ENCODE results near the gene HFM1.

DNA sequence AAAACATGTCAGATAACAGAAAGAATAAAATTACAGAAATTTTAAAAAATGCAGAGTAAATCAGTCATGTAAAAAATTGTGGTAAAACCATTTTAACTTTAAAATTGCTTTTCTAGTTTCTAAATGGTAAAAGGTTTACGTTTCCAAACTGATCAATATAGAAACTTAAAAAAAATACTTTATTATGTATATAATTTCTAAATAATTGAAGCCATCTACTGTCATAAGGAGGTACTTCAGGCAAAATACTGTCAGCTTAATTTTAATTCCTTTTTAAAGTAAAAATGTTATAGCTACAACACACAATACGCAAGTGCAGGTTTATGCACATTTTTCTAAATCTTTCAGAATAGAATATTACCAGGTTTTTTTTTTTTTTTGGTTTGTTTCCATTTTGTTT is 159.9 kb downstream of the HFM1 start:
- TF ChIP-seq, protein P1, sequence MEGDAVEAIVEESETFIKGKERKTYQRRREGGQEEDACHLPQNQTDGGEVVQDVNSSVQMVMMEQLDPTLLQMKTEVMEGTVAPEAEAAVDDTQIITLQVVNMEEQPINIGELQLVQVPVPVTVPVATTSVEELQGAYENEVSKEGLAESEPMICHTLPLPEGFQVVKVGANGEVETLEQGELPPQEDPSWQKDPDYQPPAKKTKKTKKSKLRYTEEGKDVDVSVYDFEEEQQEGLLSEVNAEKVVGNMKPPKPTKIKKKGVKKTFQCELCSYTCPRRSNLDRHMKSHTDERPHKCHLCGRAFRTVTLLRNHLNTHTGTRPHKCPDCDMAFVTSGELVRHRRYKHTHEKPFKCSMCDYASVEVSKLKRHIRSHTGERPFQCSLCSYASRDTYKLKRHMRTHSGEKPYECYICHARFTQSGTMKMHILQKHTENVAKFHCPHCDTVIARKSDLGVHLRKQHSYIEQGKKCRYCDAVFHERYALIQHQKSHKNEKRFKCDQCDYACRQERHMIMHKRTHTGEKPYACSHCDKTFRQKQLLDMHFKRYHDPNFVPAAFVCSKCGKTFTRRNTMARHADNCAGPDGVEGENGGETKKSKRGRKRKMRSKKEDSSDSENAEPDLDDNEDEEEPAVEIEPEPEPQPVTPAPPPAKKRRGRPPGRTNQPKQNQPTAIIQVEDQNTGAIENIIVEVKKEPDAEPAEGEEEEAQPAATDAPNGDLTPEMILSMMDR (IDR thresholded peaks at IDR 0.05): no peak
- TF ChIP-seq POLR2A (IDR thresholded peaks at IDR 0.05): no peak
